Thyroid gland (tissue), 4 donors: ENCODE results near the gene NUP43.

Experiments used
- POLR2A ChIP-seq, 2 donors: fragments of 450-650 bp; IDR thresholded peaks; one replicate each; pipeline ENCODE4 v1.6.1; 2017; ENCODE audit warnings: antibody characterized with exemption in 2 of 2, mild to moderate bottlenecking in 2 of 2, moderate library complexity in 1 of 2
- TF ChIP-seq, protein P1 (sequence below), 6 experiments: fragments of 200-600 bp in 3 of 6; fragments of 450-650 bp in 3 of 6; sonication (generic) in 3 of 6; IDR thresholded peaks; one replicate each; pipeline ENCODE4 v1.5.1; 2016 to 2019; ENCODE audit warnings: antibody characterized with exemption in 6 of 6, mild to moderate bottlenecking in 2 of 6, inconsistent platforms in 1 of 6, moderate library complexity in 1 of 6

DNA sequence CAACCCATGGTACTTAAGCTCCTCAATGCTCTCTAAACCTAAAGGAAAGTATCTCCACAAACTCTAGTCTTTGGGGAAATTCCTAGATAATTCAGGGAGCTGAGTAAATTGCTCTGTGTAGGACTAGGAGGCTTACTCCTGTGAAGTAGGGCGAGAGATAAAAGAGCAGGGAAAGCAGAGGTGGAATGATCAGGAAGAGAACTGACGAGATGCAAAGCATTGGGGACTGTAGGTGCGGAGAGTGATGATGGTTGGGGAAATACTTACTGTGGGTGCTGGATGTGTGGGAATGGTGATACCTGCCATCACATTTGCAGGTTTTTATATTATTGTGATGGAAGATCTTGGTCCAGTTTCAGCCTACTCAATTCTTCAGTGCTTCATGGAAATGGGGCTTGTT, 26.8 kb downstream of the NUP43 start:
- TF ChIP-seq, protein P1, sequence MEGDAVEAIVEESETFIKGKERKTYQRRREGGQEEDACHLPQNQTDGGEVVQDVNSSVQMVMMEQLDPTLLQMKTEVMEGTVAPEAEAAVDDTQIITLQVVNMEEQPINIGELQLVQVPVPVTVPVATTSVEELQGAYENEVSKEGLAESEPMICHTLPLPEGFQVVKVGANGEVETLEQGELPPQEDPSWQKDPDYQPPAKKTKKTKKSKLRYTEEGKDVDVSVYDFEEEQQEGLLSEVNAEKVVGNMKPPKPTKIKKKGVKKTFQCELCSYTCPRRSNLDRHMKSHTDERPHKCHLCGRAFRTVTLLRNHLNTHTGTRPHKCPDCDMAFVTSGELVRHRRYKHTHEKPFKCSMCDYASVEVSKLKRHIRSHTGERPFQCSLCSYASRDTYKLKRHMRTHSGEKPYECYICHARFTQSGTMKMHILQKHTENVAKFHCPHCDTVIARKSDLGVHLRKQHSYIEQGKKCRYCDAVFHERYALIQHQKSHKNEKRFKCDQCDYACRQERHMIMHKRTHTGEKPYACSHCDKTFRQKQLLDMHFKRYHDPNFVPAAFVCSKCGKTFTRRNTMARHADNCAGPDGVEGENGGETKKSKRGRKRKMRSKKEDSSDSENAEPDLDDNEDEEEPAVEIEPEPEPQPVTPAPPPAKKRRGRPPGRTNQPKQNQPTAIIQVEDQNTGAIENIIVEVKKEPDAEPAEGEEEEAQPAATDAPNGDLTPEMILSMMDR (IDR thresholded peaks at IDR 0.05), result no peak
- no peak for TF ChIP-seq POLR2A (IDR thresholded peaks at IDR 0.05)
